DOHH2 (cell line): Measurements from ENCODE around the gene MUC2.

Experiments
- H3F3A ChIP-seq: fragments of 200-600 bp; sonication (generic), shearing (Covaris generic); 2 replicates; pipeline ENCODE4 v1.6.0; 2016; ENCODE audit warnings: antibody characterized with exemption, mild to moderate bottlenecking; ENCODE audit not compliant: control insufficient read depth, insufficient read depth
- H3K27ac ChIP-seq: fragments of 200-600 bp; sonication (generic); 2 replicates; pipeline ENCODE4 v1.5.1; 2014; ENCODE audit warnings: low read depth, mild to moderate bottlenecking, low read length, moderate library complexity
- H3K27me3 ChIP-seq: fragments of 200-600 bp; sonication (generic); 2 replicates; pipeline ENCODE4 v1.6.1; 2014; ENCODE audit warnings: mild to moderate bottlenecking, low read length, mixed read lengths; ENCODE audit not compliant: control insufficient read depth
- H3K36me3 ChIP-seq: fragments of 200-600 bp; sonication (generic); 2 replicates; pipeline ENCODE4 v1.6.1; 2014; ENCODE audit warnings: mild to moderate bottlenecking, low read length, moderate library complexity, mixed read lengths; ENCODE audit not compliant: control insufficient read depth
- H3K4me1 ChIP-seq: fragments of 200-600 bp; sonication (generic); 2 replicates; pipeline ENCODE4 v1.6.1; 2014; ENCODE audit warnings: mild to moderate bottlenecking, low read length, mixed read lengths; ENCODE audit not compliant: control insufficient read depth
- H3K4me2 ChIP-seq: fragments of 200-600 bp; sonication (generic); 2 replicates; pipeline ENCODE4 v1.6.0; 2014; ENCODE audit warnings: mild to moderate bottlenecking, low read length, moderate library complexity
- H3K4me3 ChIP-seq: fragments of 200-600 bp; sonication (generic); 2 replicates; pipeline ENCODE4 v1.5.1; 2014; ENCODE audit warnings: mild to moderate bottlenecking, low read length, mixed read lengths
- H3K79me2 ChIP-seq: fragments of 200-600 bp; sonication (generic); 2 replicates; pipeline ENCODE4 v1.6.1; 2014; ENCODE audit warnings: mild to moderate bottlenecking, low read length, mixed read lengths; ENCODE audit not compliant: control insufficient read depth
- H3K9me2 ChIP-seq: fragments of 200-600 bp; sonication (generic); replicated peaks from 2 replicates; pipeline ENCODE4 v1.6.1; 2014; ENCODE audit warnings: mild to moderate bottlenecking, low read length, mixed read lengths; ENCODE audit not compliant: control insufficient read depth
- H3K9me3 ChIP-seq: fragments of 200-600 bp; sonication (generic); 2 replicates; pipeline ENCODE4 v1.6.1; 2014; ENCODE audit warnings: antibody characterized with exemption, low read length, mixed read lengths; ENCODE audit not compliant: control insufficient read depth, insufficient read depth
- H4K20me1 ChIP-seq: fragments of 200-600 bp; sonication (generic); 2 replicates; pipeline ENCODE4 v1.6.0; 2014; ENCODE audit warnings: low read depth, mild to moderate bottlenecking, antibody characterized with exemption, low read length, moderate library complexity; ENCODE audit not compliant: control insufficient read depth, insufficient read depth
- EZH2phosphoT487 ChIP-seq: fragments of 200-600 bp; sonication (generic); IDR thresholded peaks from 2 replicates; pipeline ENCODE4 v1.6.1; 2017; ENCODE audit warnings: borderline replicate concordance, mild to moderate bottlenecking, antibody characterized with exemption, low read length, moderate library complexity, mixed read lengths
- TF ChIP-seq, protein P1 (sequence below): fragments of 200-600 bp; sonication (generic); IDR thresholded peaks from one replicate; pipeline ENCODE4 v1.5.1; 2014; ENCODE audit warnings: antibody characterized with exemption, mild to moderate bottlenecking, low read depth, low read length; ENCODE audit not compliant: poor library complexity, severe bottlenecking

Gene MUC2

GRCh38 chr11:1043563-1044096 lies 31.0 kb upstream of the MUC2 start:
- H3K9me3 ChIP-seq, result no peaks in the 10 kb centered on the region
- H3K4me2 ChIP-seq, result no peak overlapping the region
- H3K27ac ChIP-seq, result no peak overlapping the region
- H3K4me3 ChIP-seq, result no peak overlapping the region
- no peaks in the 10 kb centered on the region for H3F3A ChIP-seq
- H3K9me2 ChIP-seq, result no peaks in the 10 kb centered on the region
- H3K27me3 ChIP-seq, result no peaks in the 10 kb centered on the region
- H4K20me1 ChIP-seq, result no peaks in the 10 kb centered on the region
- TF ChIP-seq, protein P1, sequence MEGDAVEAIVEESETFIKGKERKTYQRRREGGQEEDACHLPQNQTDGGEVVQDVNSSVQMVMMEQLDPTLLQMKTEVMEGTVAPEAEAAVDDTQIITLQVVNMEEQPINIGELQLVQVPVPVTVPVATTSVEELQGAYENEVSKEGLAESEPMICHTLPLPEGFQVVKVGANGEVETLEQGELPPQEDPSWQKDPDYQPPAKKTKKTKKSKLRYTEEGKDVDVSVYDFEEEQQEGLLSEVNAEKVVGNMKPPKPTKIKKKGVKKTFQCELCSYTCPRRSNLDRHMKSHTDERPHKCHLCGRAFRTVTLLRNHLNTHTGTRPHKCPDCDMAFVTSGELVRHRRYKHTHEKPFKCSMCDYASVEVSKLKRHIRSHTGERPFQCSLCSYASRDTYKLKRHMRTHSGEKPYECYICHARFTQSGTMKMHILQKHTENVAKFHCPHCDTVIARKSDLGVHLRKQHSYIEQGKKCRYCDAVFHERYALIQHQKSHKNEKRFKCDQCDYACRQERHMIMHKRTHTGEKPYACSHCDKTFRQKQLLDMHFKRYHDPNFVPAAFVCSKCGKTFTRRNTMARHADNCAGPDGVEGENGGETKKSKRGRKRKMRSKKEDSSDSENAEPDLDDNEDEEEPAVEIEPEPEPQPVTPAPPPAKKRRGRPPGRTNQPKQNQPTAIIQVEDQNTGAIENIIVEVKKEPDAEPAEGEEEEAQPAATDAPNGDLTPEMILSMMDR, result no peak
- TF ChIP-seq EZH2phosphoT487, result no peak
- no peaks in the 10 kb centered on the region for H3K36me3 ChIP-seq
- no peaks in the 10 kb centered on the region for H3K4me1 ChIP-seq
- no peaks in the 10 kb centered on the region for H3K79me2 ChIP-seq

GRCh38 chr11:1044160-1044559 lies 30.5 kb upstream of the MUC2 start:
- H3K9me2 ChIP-seq, result no peaks in the 10 kb centered on the region
- no peaks in the 10 kb centered on the region for H3K27me3 ChIP-seq
- H3F3A ChIP-seq, result no peaks in the 10 kb centered on the region
- H3K36me3 ChIP-seq, result no peaks in the 10 kb centered on the region
- no peak overlapping the region for H3K4me2 ChIP-seq
- H4K20me1 ChIP-seq, result no peaks in the 10 kb centered on the region
- no peak overlapping the region for H3K27ac ChIP-seq
- no peaks in the 10 kb centered on the region for H3K79me2 ChIP-seq
- H3K4me1 ChIP-seq, result no peaks in the 10 kb centered on the region
- TF ChIP-seq, protein P1, result no peak
- TF ChIP-seq EZH2phosphoT487, result no peak
- no peak overlapping the region for H3K4me3 ChIP-seq
- no peaks in the 10 kb centered on the region for H3K9me3 ChIP-seq

DNA sequence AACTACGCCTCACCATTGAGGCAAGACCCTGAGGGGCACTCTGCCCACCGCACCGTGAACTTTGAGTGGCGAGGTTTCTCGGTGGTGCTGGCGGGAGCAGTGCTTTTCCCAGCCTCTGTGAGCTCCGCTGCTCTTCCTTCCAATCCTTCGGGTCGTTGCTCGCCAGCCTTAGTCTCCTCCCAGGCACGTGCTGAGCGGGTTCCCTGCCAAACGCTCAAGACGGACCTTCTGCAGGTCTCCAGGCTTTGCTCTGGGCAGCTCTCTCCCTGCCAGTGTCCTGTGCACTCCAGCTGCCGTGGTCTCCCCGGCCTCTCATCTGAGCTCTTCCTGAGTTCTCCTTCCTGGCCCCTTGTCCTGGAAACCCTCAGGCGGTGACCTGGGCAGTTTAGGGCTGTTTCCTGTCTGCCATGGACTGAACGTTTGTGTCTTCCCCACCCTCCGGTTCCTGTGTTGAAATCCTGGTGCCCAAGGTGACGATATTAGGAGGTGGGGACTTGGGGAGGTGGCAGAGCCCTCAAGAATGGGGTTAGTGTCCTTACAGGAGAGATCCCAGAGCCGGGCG lies 27.0 kb upstream of the MUC2 start:
- H3K27ac ChIP-seq, result no peak overlapping the region
- H3K9me3 ChIP-seq, result no peaks in the 10 kb centered on the region
- H3K4me1 ChIP-seq, result 0 out of 2 replicates have a peak, but pooled peaks cover 4% of the 10 kb centered on the region
- H3K27me3 ChIP-seq, result no peaks in the 10 kb centered on the region
- no peaks in the 10 kb centered on the region for H3K79me2 ChIP-seq
- no peaks in the 10 kb centered on the region for H3K9me2 ChIP-seq
- no peak for TF ChIP-seq EZH2phosphoT487
- TF ChIP-seq, protein P1, result no peak
- H3K4me3 ChIP-seq, result no peak overlapping the region
- no peaks in the 10 kb centered on the region for H3K36me3 ChIP-seq
- H3F3A ChIP-seq, result no peaks in the 10 kb centered on the region
- no peaks in the 10 kb centered on the region for H4K20me1 ChIP-seq
- no peak overlapping the region for H3K4me2 ChIP-seq
